T-helper 2 cell (primary cell): ENCODE measurements around the gene ARHGEF3.
"Not testable (repeated sequence)": the region's sequence is repeated elsewhere in the genome, so short reads cannot be mapped to it uniquely, and the experiment has no call there.

Experiments used
- DNase-seq, 5 experiments: peaks; one replicate each; pipeline versions ENCODE4 v3.0.0 to v3.0.0-alpha.2; 2012 to 2022

The ARHGEF3 gene

GRCh38 chr3:56771376-56771775 lies 30.4 kb downstream of the ARHGEF3 start:
- DNase-seq, result no peak

GRCh38 chr3:56769116-56769707 lies 32.5 kb downstream of the ARHGEF3 start:
- no peak for DNase-seq

GRCh38 chr3:56764904-56765547 lies 36.7 kb downstream of the ARHGEF3 start:
- DNase-seq, result no peak

- DNase-seq, result no peak
These were observed 37.6 kb downstream of the ARHGEF3 start for GRCh38 chr3:56764184-56764583.

DNA sequence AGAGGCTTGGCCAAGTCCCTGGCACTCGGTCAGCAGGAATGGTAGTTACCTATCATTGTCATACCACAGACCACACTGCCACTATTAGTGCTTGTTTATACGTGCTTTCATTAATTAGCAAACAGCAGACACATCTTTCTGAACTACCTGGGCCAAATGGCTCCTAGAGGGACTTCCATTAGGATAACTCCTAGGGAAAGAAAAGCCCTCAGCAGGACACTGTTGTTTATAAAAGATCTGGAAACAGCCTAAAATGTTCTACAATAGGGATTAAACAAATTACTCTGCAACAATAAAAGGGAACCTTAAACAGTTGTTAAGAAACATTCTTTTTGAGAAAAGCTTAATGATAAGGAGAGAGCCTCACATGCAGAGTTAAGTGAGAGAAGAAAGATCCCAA lies 38.5 kb downstream of the ARHGEF3 start:
- DNase-seq, result no peak

GRCh38 chr3:56762718-56763117 lies 39.0 kb downstream of the ARHGEF3 start:
- no peak for DNase-seq

DNA sequence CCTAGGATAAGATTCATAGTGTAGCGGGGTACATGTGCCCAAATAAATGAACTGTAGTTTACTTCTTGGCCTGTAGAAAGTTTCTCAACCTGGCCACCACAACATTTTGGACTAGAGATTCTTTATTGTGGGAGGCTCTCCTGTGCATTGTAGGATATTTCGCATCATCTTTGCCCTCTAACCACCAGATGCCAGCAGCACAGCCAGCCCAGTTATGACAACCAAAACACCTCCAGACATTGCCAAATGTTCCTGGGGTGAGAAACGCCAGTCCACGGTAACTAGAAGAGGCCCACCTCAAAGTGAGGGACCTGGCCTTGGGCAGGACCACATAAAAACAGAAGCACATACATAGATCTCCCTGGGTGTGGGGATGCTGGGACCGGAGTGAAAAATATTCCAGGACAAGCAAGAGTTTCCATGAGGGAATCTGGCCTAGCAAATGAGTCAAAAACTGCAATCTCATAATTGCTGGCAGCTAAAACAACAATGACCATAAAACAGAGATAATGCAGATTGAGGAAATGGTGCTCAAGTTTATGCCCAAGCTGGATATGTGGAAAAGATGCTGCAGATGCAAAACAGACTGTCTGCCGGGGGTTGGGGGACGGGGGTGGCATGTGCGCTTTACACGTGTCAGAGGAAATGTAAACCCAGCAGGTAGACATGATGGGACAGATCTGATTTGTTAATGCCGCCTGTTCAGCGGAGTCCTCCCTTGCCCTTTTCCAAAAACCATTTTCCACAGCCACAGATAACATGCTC lies 39.7 kb downstream of the ARHGEF3 start:
- DNase-seq, result no peak

- DNase-seq, result no peak
These were observed 40.7 kb downstream of the ARHGEF3 start for GRCh38 chr3:56761023-56761422.

DNA sequence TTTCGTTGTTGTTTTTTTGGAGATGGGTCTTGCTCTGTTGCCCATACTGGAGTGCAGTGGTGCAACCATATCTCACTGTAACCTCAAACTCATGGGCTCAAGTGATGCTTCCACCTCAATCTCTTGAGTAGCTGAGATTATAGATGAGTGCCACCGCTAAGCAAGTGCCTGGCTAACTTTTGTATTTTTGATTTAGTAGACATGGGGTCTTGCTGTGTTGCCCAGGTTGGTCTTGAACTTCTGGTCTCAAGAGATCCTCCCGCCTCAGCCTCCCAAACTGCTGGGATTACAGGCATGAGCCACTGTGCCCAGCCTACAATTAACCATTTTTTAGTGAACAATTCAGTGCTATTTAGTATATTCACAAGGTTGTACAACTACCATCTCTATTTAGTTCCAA lies 42.2 kb downstream of the ARHGEF3 start:
- DNase-seq, result no peak

DNA sequence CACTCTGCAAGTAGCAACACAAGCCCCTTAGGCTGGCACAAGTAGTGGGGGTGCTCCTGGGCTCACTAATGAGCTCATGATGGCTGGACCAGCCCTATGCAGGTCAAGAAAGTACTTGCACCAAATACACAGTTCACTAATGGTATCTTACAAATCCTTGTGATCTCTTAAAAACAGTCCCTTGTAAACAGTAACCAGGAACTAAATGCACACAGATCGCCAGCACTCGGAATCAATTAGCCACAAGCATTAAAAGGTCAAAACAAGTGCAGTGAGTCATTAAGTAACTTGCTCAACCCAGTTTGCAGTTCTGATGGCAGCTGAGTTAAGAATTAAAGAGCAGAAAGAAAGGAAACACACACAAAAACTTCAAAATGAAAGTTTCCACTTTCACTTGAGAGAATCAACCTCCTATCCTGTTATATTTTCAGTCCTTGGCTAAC lies 43.2 kb downstream of the ARHGEF3 start:
- DNase-seq, result peak in 1 of 5 experiments; percentile 79

DNA sequence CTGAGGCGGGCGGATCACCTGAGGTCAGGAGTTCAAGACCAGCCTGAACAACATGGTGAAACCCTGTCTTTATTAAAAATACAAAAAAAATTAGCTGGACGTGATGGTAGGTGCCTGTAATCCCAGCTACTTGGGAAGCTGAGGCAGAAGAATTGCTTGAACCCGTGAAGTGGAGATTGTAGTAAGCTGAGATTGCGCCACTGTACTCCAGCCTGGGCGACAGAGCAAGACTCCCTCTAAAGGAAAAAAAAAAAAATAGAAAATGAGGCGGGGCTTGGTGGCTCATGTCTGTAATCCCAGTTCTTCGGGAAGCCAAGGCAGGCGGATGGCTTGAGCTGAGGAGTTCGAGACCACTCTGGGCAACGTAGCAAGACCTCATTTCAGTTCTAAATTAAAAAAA lies 43.7 kb downstream of the ARHGEF3 start:
- not testable (repeated sequence) for DNase-seq

DNA sequence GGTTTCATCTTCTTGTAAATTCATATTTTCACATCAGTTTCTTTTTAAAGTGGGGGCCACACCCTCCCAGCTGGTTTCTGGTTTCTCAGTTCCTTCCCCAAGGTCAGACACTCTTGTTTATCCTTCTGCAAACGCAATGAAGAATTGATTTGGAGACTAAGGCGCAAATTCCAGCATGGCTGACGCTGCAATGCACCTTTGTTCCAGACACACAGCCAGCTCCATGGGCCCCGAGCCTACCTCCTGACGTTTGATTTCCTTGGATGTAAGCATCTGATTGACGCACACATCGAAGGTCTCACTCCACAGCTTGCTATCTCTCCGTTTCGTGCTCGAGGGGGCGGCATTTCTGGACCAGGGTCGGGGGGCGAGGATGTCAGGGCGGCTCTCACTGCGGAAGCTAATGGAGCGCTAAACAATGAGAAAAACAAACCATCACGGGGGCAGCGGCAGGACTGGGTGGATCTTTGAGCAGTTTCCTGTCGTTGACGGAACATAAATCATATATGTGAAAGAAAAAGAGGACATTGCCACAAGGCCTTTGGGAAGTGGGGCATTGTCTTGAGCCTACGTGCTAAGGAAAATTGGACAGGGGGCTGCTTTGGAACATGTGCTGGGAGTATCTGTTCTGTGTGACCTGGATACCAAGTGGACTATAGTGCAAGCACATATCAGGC lies 46.9 kb downstream of the ARHGEF3 start:
- DNase-seq, result peak in 2 of 5 experiments; percentile 36 to 41

DNA sequence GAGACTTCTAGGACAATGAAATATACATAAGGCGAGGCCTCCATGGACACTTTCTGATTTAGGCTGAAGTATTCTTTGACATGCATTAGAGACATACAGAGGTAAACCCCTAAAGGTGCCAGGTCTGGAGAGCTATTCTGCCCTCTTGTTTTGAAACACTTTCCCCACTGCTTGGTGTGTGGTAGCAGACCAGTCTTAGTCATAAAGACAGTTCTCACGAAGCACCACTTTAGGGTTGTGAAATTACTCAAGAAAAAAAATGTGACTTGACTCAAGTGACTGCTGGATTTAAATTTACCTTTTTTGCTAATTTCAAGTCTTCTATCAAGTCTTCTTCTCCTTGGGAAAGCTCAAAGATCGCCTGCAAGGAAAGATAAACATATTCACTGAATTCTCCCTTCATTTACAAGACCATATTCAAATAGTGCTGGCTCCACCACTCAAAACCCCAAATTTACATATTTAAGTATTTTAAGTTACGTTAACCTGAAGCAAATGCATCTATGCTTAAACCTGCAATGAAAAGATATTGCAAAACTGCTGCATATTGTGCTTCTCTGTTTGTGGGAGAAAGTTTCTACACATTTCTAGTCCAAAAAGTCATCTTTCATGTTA lies 48.4 kb downstream of the ARHGEF3 start:
- DNase-seq, result peak in 2 of 5 experiments; percentile 38 to 92

- DNase-seq, result no peak
These were observed 50.6 kb downstream of the ARHGEF3 start for GRCh38 chr3:56751056-56751707.

DNA sequence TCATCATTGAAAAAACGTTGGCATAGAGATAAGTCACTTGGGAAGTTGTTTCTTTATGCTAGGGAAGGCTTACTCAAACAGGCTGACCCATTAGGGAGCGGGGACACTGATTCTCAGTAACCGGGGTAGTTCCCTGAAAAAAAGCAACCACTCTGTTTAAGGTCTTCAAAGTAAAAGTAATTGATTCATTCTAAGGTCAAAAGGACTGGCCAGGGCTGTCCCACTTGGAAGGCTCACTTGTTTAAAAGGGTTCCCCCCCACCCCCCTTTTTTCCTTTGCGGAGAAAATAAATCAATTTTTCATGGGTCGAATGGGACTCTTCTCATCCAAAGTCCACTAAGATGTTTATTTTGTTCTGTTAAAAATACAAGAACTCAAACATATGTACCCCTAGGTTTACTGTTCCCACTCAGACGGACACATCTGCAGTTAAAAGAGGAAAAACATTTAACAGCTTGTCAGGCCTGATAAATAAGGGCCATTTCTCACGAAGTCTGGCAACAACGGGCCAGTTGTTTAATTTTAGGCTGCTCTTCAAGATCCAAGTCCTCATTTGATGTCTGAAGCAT lies 53.0 kb downstream of the ARHGEF3 start:
- no peak for DNase-seq

DNA sequence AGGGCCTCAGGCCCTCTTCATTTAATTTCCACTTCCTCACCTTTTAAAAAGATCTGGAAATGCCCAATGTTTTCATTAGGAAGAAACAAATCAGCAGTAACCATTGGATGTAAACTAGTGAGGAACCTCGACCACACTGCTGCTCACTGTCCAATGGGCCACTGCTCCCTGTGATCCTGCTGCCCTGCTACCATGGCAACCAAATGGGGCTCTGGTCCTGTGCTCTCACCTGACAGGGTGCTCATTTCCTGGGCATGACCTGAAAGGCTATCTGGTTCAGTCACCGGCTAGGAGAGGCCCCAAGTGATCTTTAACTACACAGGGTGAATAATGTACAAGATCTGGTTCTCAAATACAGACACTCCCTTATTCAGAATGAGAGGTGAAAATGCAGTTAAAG lies 54.6 kb downstream of the ARHGEF3 start:
- DNase-seq, result no peak

- no peak for DNase-seq
These were observed 57.7 kb downstream of the ARHGEF3 start for GRCh38 chr3:56744016-56744415.

DNA sequence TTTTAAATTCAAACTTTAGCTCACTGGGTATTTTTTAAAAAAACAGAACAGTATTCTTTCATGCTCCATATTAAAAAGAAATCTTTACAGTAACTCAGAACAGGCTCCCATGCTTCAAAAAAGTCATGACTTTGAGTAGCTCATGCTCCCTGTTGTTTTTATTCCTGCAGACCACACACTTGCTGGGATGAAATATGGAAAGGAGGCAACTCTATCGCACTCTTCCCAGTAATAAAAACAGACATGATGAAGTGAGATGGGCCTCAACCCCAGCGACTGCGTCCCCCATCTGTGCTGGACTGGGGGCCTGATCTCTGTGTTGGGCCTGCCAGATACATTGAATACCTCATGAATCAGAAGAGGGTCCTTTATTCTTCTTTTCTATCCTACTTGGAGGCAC lies 58.9 kb downstream of the ARHGEF3 start:
- no peak for DNase-seq

- DNase-seq, result no peak
These were observed 62.7 kb downstream of the ARHGEF3 start for GRCh38 chr3:56739036-56739435.

DNA sequence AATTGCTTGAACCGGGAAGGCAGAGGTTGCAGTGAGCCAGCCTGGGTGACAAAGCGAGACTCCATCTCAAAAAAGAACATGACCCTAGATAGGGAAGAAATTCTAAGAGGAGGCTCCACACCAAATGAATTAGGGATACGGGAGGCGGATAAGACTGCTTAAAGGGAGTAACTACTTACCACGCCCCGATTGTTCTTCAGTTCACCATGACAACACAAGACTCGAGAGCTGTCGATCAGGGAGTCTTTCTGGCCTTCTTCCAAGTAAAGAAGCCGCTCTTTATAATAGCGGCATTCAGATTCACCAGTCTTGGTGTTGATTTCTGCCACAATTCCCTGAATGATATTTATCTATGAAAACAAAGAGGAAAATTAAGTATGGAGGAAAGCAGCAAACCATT lies 64.7 kb downstream of the ARHGEF3 start:
- DNase-seq, result no peak

DNA sequence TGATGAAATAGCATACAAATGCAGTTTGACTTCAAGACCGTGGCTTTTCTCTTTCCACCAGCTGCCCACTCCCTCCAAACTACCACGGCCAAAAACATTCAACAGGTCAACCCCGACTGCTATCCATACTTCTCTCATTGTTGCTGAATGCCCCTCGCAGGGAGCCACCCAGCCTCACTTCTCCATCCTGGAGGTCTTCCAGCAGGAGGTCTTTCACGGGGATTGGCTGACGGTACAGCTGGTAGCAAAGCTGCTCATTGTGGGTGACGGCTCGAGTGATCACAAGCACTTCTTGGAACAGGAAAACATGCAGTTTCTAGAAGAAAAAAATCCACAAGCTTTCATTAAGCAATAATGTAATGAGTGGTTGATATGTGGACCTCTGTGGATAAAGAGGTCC lies 69.6 kb downstream of the ARHGEF3 start:
- DNase-seq, result no peak

- peak in 3 of 5 experiments; percentile 10 to 96 (median 71) for DNase-seq
These were observed 76.6 kb downstream of the ARHGEF3 start for GRCh38 chr3:56725175-56725574.
